ENCODE measurements around the gene LENG1. TPM values are rescaled to one million over a fixed set of nuclear protein-coding genes. Genes with fewer than 3 reads are reported as not detected.

The LENG1 gene
- total RNA-seq, 1 experiment from 2014 or later, result 7.6 TPM

DNA sequence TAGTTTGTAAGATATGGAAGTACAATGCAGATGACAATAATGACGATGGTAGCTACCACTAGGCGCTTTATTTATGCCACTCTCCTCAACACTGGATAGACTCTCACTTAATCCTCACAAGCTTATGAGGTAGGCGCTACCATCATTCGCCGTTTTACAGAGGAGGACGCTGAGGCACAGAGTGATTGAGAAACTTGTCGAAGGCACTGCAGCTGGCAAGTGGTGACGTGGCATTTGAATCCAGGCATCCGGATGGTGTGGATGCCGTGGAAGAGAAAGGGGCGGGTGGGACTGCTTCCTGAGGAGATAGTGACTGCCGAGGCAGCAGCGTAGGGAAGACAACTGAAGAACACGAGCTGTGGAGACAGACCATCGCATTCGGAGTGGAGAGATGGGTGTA lies 39.9 kb upstream of the LENG1 start:
- Histone ChIP-seq H3K4me2 (ENCODE audit: low read length) (peak overlapping the region; percentile 97), H3K27me3 (ENCODE audit: insufficient read depth, low read length) (no peaks in the 10 kb centered on the region), H4K20me1 (ENCODE audit: insufficient read depth) (peaks cover 28% of the 10 kb centered on the region; the same call in 1 of the 2 replicates), H3K79me2 (ENCODE audit: insufficient read depth, low read length) (peaks cover 42% of the 10 kb centered on the region), H3K9ac (ENCODE audit: low read length) (peak overlapping the region; percentile 99), H3K4me1 (ENCODE audit: control insufficient read depth in 1 of 2, insufficient read depth in 2 of 2, low read length in 2 of 2) (peaks cover 9 to 33% of the 10 kb centered on the region in 2 experiments), H2AFZ (ENCODE audit: low read depth, low read length, poor library complexity, severe bottlenecking) (no peak overlapping the region), H3K9me3 (ENCODE audit: control insufficient read depth in 1 of 2, insufficient read depth in 1 of 2, low read depth in 1 of 2, low read length in 2 of 2) (no peaks in the 10 kb centered on the region), H3K4me3 (replicated peaks in 1 of 2; ENCODE audit: low read depth in 1 of 2, low read length in 2 of 2) (no peak overlapping the region; a peak in 1 of 4 replicates), H3K9me2 (ENCODE audit: insufficient read depth) (no peaks in the 10 kb centered on the region), H3K27ac (ENCODE audit: low read depth, low read length) (peak overlapping the region; percentile 81; the same call in 1 of the 2 replicates), H3K36me3 (ENCODE audit: control insufficient read depth in 1 of 2, insufficient read depth in 2 of 2, low read length in 2 of 2) (peaks cover 25 to 38% of the 10 kb centered on the region in 2 experiments)
- TF ChIP-seq EZH2 (IDR thresholded peaks at IDR 0.05) (no peak), JUND (IDR thresholded peaks at IDR 0.05) (no peak), FOSL1 (IDR thresholded peaks at IDR 0.05; ENCODE audit: low read depth) (no peak), ZNF274 (IDR thresholded peaks at IDR 0.05; ENCODE audit: low read depth, low read length) (no peak), EGR1 (IDR thresholded peaks at IDR 0.05; ENCODE audit: low read depth) (no peak), EZH2phosphoT487 (IDR thresholded peaks at IDR 0.05; ENCODE audit: borderline replicate concordance) (no peak), SIN3A (IDR thresholded peaks at IDR 0.05; ENCODE audit: low read depth) (no peak), CBX3 (IDR thresholded peaks at IDR 0.05; ENCODE audit: low read depth) (no peak), TCF7L2 (IDR thresholded peaks at IDR 0.05; ENCODE audit: borderline replicate concordance, extremely low read depth, insufficient read depth, insufficient read length) (no peak), RAD21 (IDR thresholded peaks at IDR 0.05; ENCODE audit: low read depth) (no peak)
- TF ChIP-seq, protein P1, sequence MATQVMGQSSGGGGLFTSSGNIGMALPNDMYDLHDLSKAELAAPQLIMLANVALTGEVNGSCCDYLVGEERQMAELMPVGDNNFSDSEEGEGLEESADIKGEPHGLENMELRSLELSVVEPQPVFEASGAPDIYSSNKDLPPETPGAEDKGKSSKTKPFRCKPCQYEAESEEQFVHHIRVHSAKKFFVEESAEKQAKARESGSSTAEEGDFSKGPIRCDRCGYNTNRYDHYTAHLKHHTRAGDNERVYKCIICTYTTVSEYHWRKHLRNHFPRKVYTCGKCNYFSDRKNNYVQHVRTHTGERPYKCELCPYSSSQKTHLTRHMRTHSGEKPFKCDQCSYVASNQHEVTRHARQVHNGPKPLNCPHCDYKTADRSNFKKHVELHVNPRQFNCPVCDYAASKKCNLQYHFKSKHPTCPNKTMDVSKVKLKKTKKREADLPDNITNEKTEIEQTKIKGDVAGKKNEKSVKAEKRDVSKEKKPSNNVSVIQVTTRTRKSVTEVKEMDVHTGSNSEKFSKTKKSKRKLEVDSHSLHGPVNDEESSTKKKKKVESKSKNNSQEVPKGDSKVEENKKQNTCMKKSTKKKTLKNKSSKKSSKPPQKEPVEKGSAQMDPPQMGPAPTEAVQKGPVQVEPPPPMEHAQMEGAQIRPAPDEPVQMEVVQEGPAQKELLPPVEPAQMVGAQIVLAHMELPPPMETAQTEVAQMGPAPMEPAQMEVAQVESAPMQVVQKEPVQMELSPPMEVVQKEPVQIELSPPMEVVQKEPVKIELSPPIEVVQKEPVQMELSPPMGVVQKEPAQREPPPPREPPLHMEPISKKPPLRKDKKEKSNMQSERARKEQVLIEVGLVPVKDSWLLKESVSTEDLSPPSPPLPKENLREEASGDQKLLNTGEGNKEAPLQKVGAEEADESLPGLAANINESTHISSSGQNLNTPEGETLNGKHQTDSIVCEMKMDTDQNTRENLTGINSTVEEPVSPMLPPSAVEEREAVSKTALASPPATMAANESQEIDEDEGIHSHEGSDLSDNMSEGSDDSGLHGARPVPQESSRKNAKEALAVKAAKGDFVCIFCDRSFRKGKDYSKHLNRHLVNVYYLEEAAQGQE (IDR thresholded peaks at IDR 0.05; ENCODE audit: low read depth), result no peak
- TF ChIP-seq, protein P2, sequence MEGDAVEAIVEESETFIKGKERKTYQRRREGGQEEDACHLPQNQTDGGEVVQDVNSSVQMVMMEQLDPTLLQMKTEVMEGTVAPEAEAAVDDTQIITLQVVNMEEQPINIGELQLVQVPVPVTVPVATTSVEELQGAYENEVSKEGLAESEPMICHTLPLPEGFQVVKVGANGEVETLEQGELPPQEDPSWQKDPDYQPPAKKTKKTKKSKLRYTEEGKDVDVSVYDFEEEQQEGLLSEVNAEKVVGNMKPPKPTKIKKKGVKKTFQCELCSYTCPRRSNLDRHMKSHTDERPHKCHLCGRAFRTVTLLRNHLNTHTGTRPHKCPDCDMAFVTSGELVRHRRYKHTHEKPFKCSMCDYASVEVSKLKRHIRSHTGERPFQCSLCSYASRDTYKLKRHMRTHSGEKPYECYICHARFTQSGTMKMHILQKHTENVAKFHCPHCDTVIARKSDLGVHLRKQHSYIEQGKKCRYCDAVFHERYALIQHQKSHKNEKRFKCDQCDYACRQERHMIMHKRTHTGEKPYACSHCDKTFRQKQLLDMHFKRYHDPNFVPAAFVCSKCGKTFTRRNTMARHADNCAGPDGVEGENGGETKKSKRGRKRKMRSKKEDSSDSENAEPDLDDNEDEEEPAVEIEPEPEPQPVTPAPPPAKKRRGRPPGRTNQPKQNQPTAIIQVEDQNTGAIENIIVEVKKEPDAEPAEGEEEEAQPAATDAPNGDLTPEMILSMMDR (IDR thresholded peaks at IDR 0.05 in 2 of 3, conservative IDR thresholded peaks at IDR 0.05 in 1 of 3; ENCODE audit: borderline replicate concordance in 1 of 3, insufficient read depth in 1 of 3, low read depth in 2 of 3, low read length in 2 of 3), result no peak
- TF ChIP-seq, protein P3, sequence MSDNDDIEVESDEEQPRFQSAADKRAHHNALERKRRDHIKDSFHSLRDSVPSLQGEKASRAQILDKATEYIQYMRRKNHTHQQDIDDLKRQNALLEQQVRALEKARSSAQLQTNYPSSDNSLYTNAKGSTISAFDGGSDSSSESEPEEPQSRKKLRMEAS (IDR thresholded peaks at IDR 0.05), result no peak
- TF ChIP-seq, protein P4, sequence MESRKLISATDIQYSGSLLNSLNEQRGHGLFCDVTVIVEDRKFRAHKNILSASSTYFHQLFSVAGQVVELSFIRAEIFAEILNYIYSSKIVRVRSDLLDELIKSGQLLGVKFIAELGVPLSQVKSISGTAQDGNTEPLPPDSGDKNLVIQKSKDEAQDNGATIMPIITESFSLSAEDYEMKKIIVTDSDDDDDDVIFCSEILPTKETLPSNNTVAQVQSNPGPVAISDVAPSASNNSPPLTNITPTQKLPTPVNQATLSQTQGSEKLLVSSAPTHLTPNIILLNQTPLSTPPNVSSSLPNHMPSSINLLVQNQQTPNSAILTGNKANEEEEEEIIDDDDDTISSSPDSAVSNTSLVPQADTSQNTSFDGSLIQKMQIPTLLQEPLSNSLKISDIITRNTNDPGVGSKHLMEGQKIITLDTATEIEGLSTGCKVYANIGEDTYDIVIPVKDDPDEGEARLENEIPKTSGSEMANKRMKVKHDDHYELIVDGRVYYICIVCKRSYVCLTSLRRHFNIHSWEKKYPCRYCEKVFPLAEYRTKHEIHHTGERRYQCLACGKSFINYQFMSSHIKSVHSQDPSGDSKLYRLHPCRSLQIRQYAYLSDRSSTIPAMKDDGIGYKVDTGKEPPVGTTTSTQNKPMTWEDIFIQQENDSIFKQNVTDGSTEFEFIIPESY (IDR thresholded peaks at IDR 0.05; ENCODE audit: extremely low read depth, insufficient replicate concordance, low read length), result no peak
- TF ChIP-seq, protein P5, sequence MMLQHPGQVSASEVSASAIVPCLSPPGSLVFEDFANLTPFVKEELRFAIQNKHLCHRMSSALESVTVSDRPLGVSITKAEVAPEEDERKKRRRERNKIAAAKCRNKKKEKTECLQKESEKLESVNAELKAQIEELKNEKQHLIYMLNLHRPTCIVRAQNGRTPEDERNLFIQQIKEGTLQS (IDR thresholded peaks at IDR 0.05), result no peak
- DNase-seq (ENCODE audit: low read depth, low spot score) (no peak), ATAC-seq (no peak)
- intact Hi-C loops (cut with micrococcal nuclease), result no loop called here
- RAD21 ChIA-PET (ENCODE audit: low non-redundant PET in 1 of 2, low total read pairs in 2 of 2, uncharacterized antibody in 2 of 2, unreplicated experiment in 2 of 2), result no interaction called here
- BruUV-seq (replicated peaks), result no TSS peak
- POLR2A ChIA-PET, result interaction anchor here (0.6 to 5.7 kb wide), 6 partner anchors 10 to 1630 kb away, joined by 3 to 126 read pairs (median 3); partner anchors contain the start of genes CNOT3, LENG1, MBOAT7 and TSEN34
- CTCF ChIA-PET, result no interaction called here

All from HCT116 (cell line).